Measurements from ENCODE around the gene PARP1. TPM values are rescaled to one million over a fixed set of nuclear protein-coding genes. Genes with fewer than 3 reads are reported as not detected.

Gene PARP1
- total and polyA plus RNA-seq, 9 donors: 24.7 to 74.6 (median 63.1) TPM

GRCh38 chr1:226420328-226420727 is 12.4 kb upstream of the PARP1 start:
- no peak overlapping the region for H3K4me3 ChIP-seq
- 82 to 86% (median 84%) methylated on average over 5 of the region's 5 CpGs for WGBS, 3 donors
- no peak for DNase-seq
- H3K4me1 ChIP-seq (ENCODE audit: insufficient read depth): no peaks in the 10 kb centered on the region
- no peaks in the 10 kb centered on the region for H3K9me3 ChIP-seq
- TF ChIP-seq EP300 (IDR thresholded peaks at IDR 0.05) (no peak), CTCF (IDR thresholded peaks at IDR 0.05) (no peak), POLR2A (IDR thresholded peaks at IDR 0.05) (no peak)
- no peaks in the 10 kb centered on the region for H3K27me3 ChIP-seq
- H3K36me3 ChIP-seq: no peaks in the 10 kb centered on the region
- no peak overlapping the region for H3K27ac ChIP-seq
- intact Hi-C loops (cut with DNase I): loop anchor here in 2 of 4 donors (10.0 kb wide), 1 partner anchor 194 kb away; no protein-coding TSS in a partner anchor

GRCh38 chr1:226419284-226420029 is 11.6 kb upstream of the PARP1 start:
- H3K4me3 ChIP-seq: no peak overlapping the region
- H3K27ac ChIP-seq: no peak overlapping the region
- WGBS, 3 donors: 53 to 69% (median 65%) methylated on average over 11 of the region's 11 CpGs
- no peaks in the 10 kb centered on the region for H3K9me3 ChIP-seq
- no peak for TF ChIP-seq CTCF (IDR thresholded peaks at IDR 0.05)
- no peak for TF ChIP-seq POLR2A (IDR thresholded peaks at IDR 0.05)
- no peak for TF ChIP-seq EP300 (IDR thresholded peaks at IDR 0.05)
- H3K36me3 ChIP-seq: no peaks in the 10 kb centered on the region
- intact Hi-C loops (cut with DNase I): loop anchor here in 2 of 4 donors (10.0 kb wide), 1 partner anchor 195 kb away; no protein-coding TSS in a partner anchor
- no peak for DNase-seq
- no peaks in the 10 kb centered on the region for H3K4me1 ChIP-seq (ENCODE audit: insufficient read depth)
- no peaks in the 10 kb centered on the region for H3K27me3 ChIP-seq

GRCh38 chr1:226417830-226418546 is 10.1 kb upstream of the PARP1 start:
- Histone ChIP-seq H3K9me3 (no peaks in the 10 kb centered on the region), H3K4me1 (ENCODE audit: insufficient read depth) (no peaks in the 10 kb centered on the region), H3K4me3 (no peak overlapping the region), H3K27me3 (no peaks in the 10 kb centered on the region), H3K27ac (no peak overlapping the region), H3K36me3 (no peaks in the 10 kb centered on the region)
- 68 to 75% (median 74%) methylated on average over 4 of the region's 4 CpGs for WGBS, 3 donors
- TF ChIP-seq EP300 (IDR thresholded peaks at IDR 0.05): no peak
- TF ChIP-seq CTCF (IDR thresholded peaks at IDR 0.05): no peak
- TF ChIP-seq POLR2A (IDR thresholded peaks at IDR 0.05): no peak
- DNase-seq: no peak
- intact Hi-C loops (cut with DNase I): no loop called here

GRCh38 chr1:226417350-226417749 is 9.5 kb upstream of the PARP1 start:
- no peak for DNase-seq
- intact Hi-C loops (cut with DNase I): no loop called here
- Histone ChIP-seq H3K36me3 (no peaks in the 10 kb centered on the region), H3K27ac (no peak overlapping the region), H3K4me3 (no peak overlapping the region), H3K9me3 (no peaks in the 10 kb centered on the region), H3K27me3 (no peaks in the 10 kb centered on the region), H3K4me1 (ENCODE audit: insufficient read depth) (no peaks in the 10 kb centered on the region)
- TF ChIP-seq CTCF (IDR thresholded peaks at IDR 0.05) (no peak), EP300 (IDR thresholded peaks at IDR 0.05) (no peak), POLR2A (IDR thresholded peaks at IDR 0.05) (no peak)
- WGBS, 3 donors: 80 to 97% (median 84%) methylated on average over 6 of the region's 6 CpGs
